Esophagus squamous epithelium (tissue), 5 donors: Measurements from ENCODE around the gene TMEM59L. TPM values are rescaled to one million over a fixed set of nuclear protein-coding genes. Genes with fewer than 3 reads are reported as not detected.

Experiments used
- DNase-seq: peaks from one replicate; lab custom pipeline; 2025; lab: John Stamatoyannopoulos, UW
- H3K27ac ChIP-seq, 4 donors: fragments of 200-600 bp; sonication (generic); one replicate each; pipeline ENCODE4 v1.5.1; 2016 to 2019; ENCODE audit warnings: mild to moderate bottlenecking in 1 of 4
- H3K27me3 ChIP-seq, 4 donors: fragments of 200-600 bp; sonication (generic); 1 replicate in 3 of 4; 2 replicates in 1 of 4; pipeline versions ENCODE4 v1.5.1 to v1.6.0; 2017 to 2021; ENCODE audit warnings: antibody characterized with exemption in 1 of 4
- H3K36me3 ChIP-seq, 3 donors: fragments of 200-600 bp; sonication (generic); one replicate each; pipeline ENCODE4 v1.5.1; 2016 to 2019
- H3K4me1 ChIP-seq, 3 donors: fragments of 200-600 bp; sonication (generic); one replicate each; pipeline ENCODE4 v1.5.1; 2017 to 2019
- H3K4me3 ChIP-seq, 4 donors: fragments of 200-600 bp; sonication (generic); 1 replicate in 3 of 4; 2 replicates in 1 of 4; pipeline ENCODE4 v1.5.1; 2016 to 2019; ENCODE audit warnings: mild to moderate bottlenecking in 2 of 4, moderate library complexity in 1 of 4
- H3K9me3 ChIP-seq, 3 donors: fragments of 200-600 bp; sonication (generic); one replicate each; pipeline ENCODE4 v1.5.1; 2016 to 2019
- CTCF ChIP-seq, 6 experiments: fragments of 450-650 bp in 4 of 6; fragments of 200-600 bp in 2 of 6; sonication (generic) in 2 of 6; IDR thresholded peaks; one replicate each; pipeline ENCODE4 v1.5.1; 2016 to 2019; ENCODE audit warnings: antibody characterized with exemption in 6 of 6, mild to moderate bottlenecking in 4 of 6, moderate library complexity in 4 of 6
- POLR2A ChIP-seq, 4 donors: fragments of 450-650 bp; IDR thresholded peaks; one replicate each; pipeline ENCODE4 v1.6.1; 2017; ENCODE audit warnings: antibody characterized with exemption in 4 of 4, mild to moderate bottlenecking in 4 of 4, moderate library complexity in 3 of 4
- WGBS, 2 donors: methylation state at CpG; one replicate each; pipeline ENCODE4 v1.1.5; 2018; 5-methylcytosine and 5-hydroxymethylcytosine counted together
- intact Hi-C: fragments of 100-400 bp; cut with DNase I; formaldehyde crosslinking; loops from one replicate; pipeline ENCODE4 v1.15.0; 2022
- total RNA-seq, 4 donors: library from RNA; depleted of rRNA; stranded (reverse); fragments of >200 nt; gene quantifications; one replicate each; pipeline ENCODE4 v1.1.0, GENCODE V29; 2016
- donor health status: DM: yes; HTN: yes; CAD: no.

The TMEM59L gene
- total RNA-seq, 4 donors from 2014 or later, result 0.18 to 2.7 TPM; not detected in 2

GRCh38 chr19:18608805-18609716, 3.6 kb upstream of the TMEM59L start:
- Histone ChIP-seq H3K27ac (no peak overlapping the region), H3K4me3 (no peak overlapping the region), H3K27me3 (peaks cover 34 to 97% (median 45%) of the 10 kb centered on the region in 4 donors), H3K4me1 (peaks cover 37 to 71% (median 45%) of the 10 kb centered on the region in 3 donors), H3K9me3 (no peaks in the 10 kb centered on the region), H3K36me3 (no peaks in the 10 kb centered on the region)
- 67 to 74% methylated on average over 9 of the region's 9 CpGs for WGBS, 2 donors
- no peak for DNase-seq
- intact Hi-C loops, result no loop called here
- TF ChIP-seq POLR2A (IDR thresholded peaks at IDR 0.05) (no peak), CTCF (IDR thresholded peaks at IDR 0.05) (no peak)

- Histone ChIP-seq H3K36me3 (no peaks in the 10 kb centered on the region), H3K4me3 (no peak overlapping the region), H3K27ac (no peak overlapping the region), H3K27me3 (peaks cover 34 to 97% (median 46%) of the 10 kb centered on the region in 4 donors), H3K9me3 (no peaks in the 10 kb centered on the region), H3K4me1 (peaks cover 37 to 66% (median 45%) of the 10 kb centered on the region in 3 donors)
- TF ChIP-seq CTCF (IDR thresholded peaks at IDR 0.05) (no peak), POLR2A (IDR thresholded peaks at IDR 0.05) (no peak)
- 0 to 44% methylated on average over 1 to 2 of the region's 2 CpGs for WGBS, 2 donors
- DNase-seq, result no peak
- intact Hi-C loops, result no loop called here
Observed at GRCh38 chr19:18609717-18610051, 3.0 kb upstream of the TMEM59L start.

- Histone ChIP-seq H3K36me3 (no peaks in the 10 kb centered on the region), H3K9me3 (no peaks in the 10 kb centered on the region), H3K4me1 (peaks cover 37 to 62% (median 45%) of the 10 kb centered on the region in 3 donors), H3K27ac (no peak overlapping the region), H3K27me3 (peaks cover 34 to 97% (median 46%) of the 10 kb centered on the region in 4 donors), H3K4me3 (no peak overlapping the region)
- WGBS, 2 donors, result 30% methylated on average over 2 of the region's 3 CpGs; no CpG with 5 or more reads in 1 of the 2 donors
- no peak for DNase-seq
- TF ChIP-seq CTCF (IDR thresholded peaks at IDR 0.05) (no peak), POLR2A (IDR thresholded peaks at IDR 0.05) (no peak)
- intact Hi-C loops, result no loop called here
Observed at GRCh38 chr19:18610245-18610555, 2.5 kb upstream of the TMEM59L start.

- Histone ChIP-seq H3K9me3 (no peaks in the 10 kb centered on the region), H3K27me3 (peaks cover 34 to 97% (median 46%) of the 10 kb centered on the region in 4 donors), H3K27ac (no peak overlapping the region), H3K4me3 (no peak overlapping the region), H3K36me3 (no peaks in the 10 kb centered on the region), H3K4me1 (peaks cover 37 to 57% (median 42%) of the 10 kb centered on the region in 3 donors)
- DNase-seq, result no peak
- TF ChIP-seq CTCF (IDR thresholded peaks at IDR 0.05) (no peak), POLR2A (IDR thresholded peaks at IDR 0.05) (no peak)
- 22 to 35% methylated on average over 7 to 11 of the region's 45 CpGs for WGBS, 2 donors
- intact Hi-C loops, result no loop called here
Observed at GRCh38 chr19:18610556-18611326, 1.9 kb upstream of the TMEM59L start.
